ENCODE results near the gene OR7C1.
"Not testable (repeated sequence)": the region's sequence is repeated elsewhere in the genome, so short reads cannot be mapped to it uniquely, and the experiment has no call there.

- not testable (repeated sequence) for TF ChIP-seq CTCF, POLR2A, POLR2AphosphoS5, EP300 (IDR thresholded peaks at IDR 0.05)
These were observed 53.1 kb downstream of the OR7C1 start for GRCh38 chr19:14781713-14782536.

Data from gastroesophageal sphincter (tissue), 3 donors.